Suprapubic skin (tissue), 3 donors: ENCODE measurements around the gene PLEKHG4B.

Experiments used
- CTCF ChIP-seq, 2 donors: fragments of 200-600 bp in 1 of 2; fragments of 450-650 bp in 1 of 2; sonication (generic) in 1 of 2; IDR thresholded peaks; one replicate each; pipeline ENCODE4 v1.5.1; 2016 to 2019; ENCODE audit warnings: antibody characterized with exemption in 2 of 2, mild to moderate bottlenecking in 1 of 2, moderate library complexity in 1 of 2
- POLR2A ChIP-seq, 2 donors: fragments of 450-650 bp; IDR thresholded peaks; one replicate each; pipeline ENCODE4 v1.6.1; 2017; ENCODE audit warnings: antibody characterized with exemption in 2 of 2, mild to moderate bottlenecking in 2 of 2, moderate library complexity in 2 of 2

GRCh38 chr5:191036-191948, 99.3 kb downstream of the PLEKHG4B start, which contains the start of gene LRRC14B:
- no peak for TF ChIP-seq CTCF (IDR thresholded peaks at IDR 0.05)
- TF ChIP-seq POLR2A (IDR thresholded peaks at IDR 0.05), result no peak
